HUES64 (cell line): ENCODE measurements around the gene WFIKKN1.

Source experiments
- H3K27ac ChIP-seq: 2 replicates; pipeline ENCODE4 v1.7.0; 2013; ENCODE audit warnings: low read depth, low read length, inconsistent platforms
- H3K27me3 ChIP-seq: 2 replicates; pipeline ENCODE4 v1.6.1; 2013; ENCODE audit warnings: mild to moderate bottlenecking, low read length; ENCODE audit not compliant: insufficient read depth
- H3K36me3 ChIP-seq: 2 replicates; pipeline ENCODE4 v1.6.1; 2013; ENCODE audit warnings: mild to moderate bottlenecking, low read length; ENCODE audit not compliant: insufficient read depth
- H3K4me1 ChIP-seq: 2 replicates; pipeline ENCODE4 v1.6.1; 2013; ENCODE audit warnings: mild to moderate bottlenecking, low read length, moderate library complexity; ENCODE audit not compliant: insufficient read depth
- H3K4me3 ChIP-seq: 2 replicates; pipeline ENCODE4 v1.5.1; 2013; ENCODE audit warnings: mild to moderate bottlenecking, low read length, moderate library complexity
- H3K9ac ChIP-seq: 2 replicates; pipeline ENCODE4 v1.6.1; 2013; ENCODE audit warnings: mild to moderate bottlenecking, low read depth, low read length
- H3K9me3 ChIP-seq: 2 replicates; pipeline ENCODE4 v1.6.1; 2013; ENCODE audit warnings: low read depth, low read length; ENCODE audit not compliant: insufficient read depth
- WGBS: fragments of 150-250, 120-280 bp; methylation state at CpG from one replicate; pipeline ENCODE4 v1.1.7; 2013; ENCODE audit warnings: missing lambda C conversion rate; 5-methylcytosine and 5-hydroxymethylcytosine counted together

WFIKKN1 gene

GRCh38 chr16:632486-633335 lies 1.9 kb downstream of the WFIKKN1 start:
- 95% methylated on average over 67 of the region's 67 CpGs for WGBS
- H3K4me1 ChIP-seq = peaks cover 20% of the 10 kb centered on the region

GRCh38 chr16:633336-634050 lies 2.7 kb downstream of the WFIKKN1 start:
- Histone ChIP-seq H3K9ac (no peak overlapping the region), H3K27me3 (no peaks in the 10 kb centered on the region), H3K4me3 (no peak overlapping the region), H3K36me3 (peaks cover 10% of the 10 kb centered on the region), H3K9me3 (no peaks in the 10 kb centered on the region), H3K4me1 (peaks cover 26% of the 10 kb centered on the region), H3K27ac (no peak overlapping the region)
- 97% methylated on average over 74 of the region's 74 CpGs for WGBS

More at GRCh38 chr16:632486-633335, 1.9 kb downstream of the WFIKKN1 start:
- H3K9ac ChIP-seq = no peak overlapping the region; the same call in 1 of the 2 replicates
- H3K36me3 ChIP-seq = peaks cover 10% of the 10 kb centered on the region
- H3K27me3 ChIP-seq = no peaks in the 10 kb centered on the region
- H3K27ac ChIP-seq = no peak overlapping the region
- no peak overlapping the region for H3K4me3 ChIP-seq
- H3K9me3 ChIP-seq = no peaks in the 10 kb centered on the region

DNA sequence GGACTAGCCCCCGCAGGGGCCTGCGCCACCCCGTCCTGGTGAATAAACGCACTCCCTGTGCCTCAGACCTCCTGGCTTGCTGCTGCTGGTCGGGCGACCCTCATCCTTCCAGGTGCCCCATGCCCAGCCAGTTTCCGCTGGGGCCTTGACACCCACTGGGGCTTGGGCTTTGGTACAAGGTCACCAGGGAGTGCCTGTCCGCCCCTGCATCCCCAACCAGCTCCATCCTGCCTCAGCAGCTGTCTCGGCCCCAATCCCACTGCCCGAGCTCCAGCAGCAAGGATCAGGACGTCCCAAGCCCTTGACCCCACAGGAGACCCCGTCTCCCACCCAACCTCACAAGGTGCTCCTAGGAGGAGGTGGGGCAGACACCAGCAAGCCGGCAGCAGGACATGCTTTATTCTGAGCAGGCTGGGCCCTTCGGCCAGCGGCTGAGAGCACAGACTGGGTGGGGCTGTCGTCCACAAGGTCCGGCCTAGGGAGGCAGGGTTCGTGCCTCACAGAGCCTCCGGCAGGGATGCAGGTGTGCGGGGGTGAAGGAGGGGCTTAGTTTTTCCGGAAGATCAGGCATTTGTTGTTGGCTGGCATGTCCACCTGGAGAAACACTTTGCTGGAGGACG lies 3.4 kb downstream of the WFIKKN1 start:
- Histone ChIP-seq H3K9me3 (no peaks in the 10 kb centered on the region), H3K27me3 (no peaks in the 10 kb centered on the region), H3K4me1 (peaks cover 29% of the 10 kb centered on the region), H3K4me3 (no peak overlapping the region), H3K27ac (no peak overlapping the region), H3K9ac (no peak overlapping the region), H3K36me3 (peaks cover 10% of the 10 kb centered on the region)
- WGBS = 93% methylated on average over 22 of the region's 22 CpGs

DNA sequence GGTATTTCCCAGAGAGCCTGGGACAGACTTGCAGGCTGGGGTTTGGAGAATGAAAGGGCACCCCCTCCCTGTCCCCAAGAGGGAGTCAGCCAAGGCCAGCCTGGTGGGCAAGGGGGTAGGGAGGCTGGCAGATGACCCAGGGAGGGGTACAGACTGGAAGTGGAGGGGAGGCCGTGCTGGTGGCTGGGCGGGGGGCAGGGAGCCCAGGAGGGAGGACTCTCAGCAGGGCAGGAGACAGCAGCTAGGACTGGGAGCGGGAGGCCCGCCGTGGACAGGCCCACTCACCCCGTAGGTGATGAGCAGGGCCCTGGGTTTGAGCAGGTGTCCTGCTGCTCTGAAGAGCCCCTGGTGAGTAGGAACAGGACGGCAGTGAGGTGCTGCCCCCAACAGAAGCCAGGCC lies 4.2 kb downstream of the WFIKKN1 start:
- H3K9ac ChIP-seq = no peak overlapping the region
- H3K27me3 ChIP-seq = no peaks in the 10 kb centered on the region
- H3K9me3 ChIP-seq = no peaks in the 10 kb centered on the region
- peak overlapping the region; percentile 91 for H3K4me3 ChIP-seq
- WGBS = 91% methylated on average over 7 of the region's 7 CpGs
- H3K4me1 ChIP-seq = peaks cover 22% of the 10 kb centered on the region
- peaks cover 10% of the 10 kb centered on the region for H3K36me3 ChIP-seq
- no peak overlapping the region for H3K27ac ChIP-seq

GRCh38 chr16:635573-636205 lies 4.9 kb downstream of the WFIKKN1 start:
- peak overlapping the region; percentile 91 for H3K4me3 ChIP-seq
- no peaks in the 10 kb centered on the region for H3K9me3 ChIP-seq
- peak overlapping the region; percentile 89 for H3K9ac ChIP-seq
- peaks cover 17% of the 10 kb centered on the region for H3K4me1 ChIP-seq
- no peaks in the 10 kb centered on the region for H3K27me3 ChIP-seq
- H3K36me3 ChIP-seq = peaks cover 10% of the 10 kb centered on the region
- WGBS = 9% methylated on average over 55 of the region's 55 CpGs
- H3K27ac ChIP-seq = peak overlapping the region; percentile 49

GRCh38 chr16:636206-637080 lies 5.7 kb downstream of the WFIKKN1 start, which contains the start of gene METTL26:
TSS of gene METTL26 (minus strand) at chr16:636305. CDS start at chr16:636290, 15 bp downstream.
- Histone ChIP-seq H3K27me3 (no peaks in the 10 kb centered on the region), H3K9me3 (no peaks in the 10 kb centered on the region), H3K36me3 (peaks cover 10% of the 10 kb centered on the region), H3K27ac (peak within 1 kb of the TSS; percentile 87), H3K9ac (peak within 1 kb of the TSS; percentile 89), H3K4me1 (peaks cover 17% of the 10 kb centered on the region), H3K4me3 (peak within 1 kb of the TSS; percentile 91)
- under 1% methylated on average over 91 of the region's 91 CpGs for WGBS

DNA sequence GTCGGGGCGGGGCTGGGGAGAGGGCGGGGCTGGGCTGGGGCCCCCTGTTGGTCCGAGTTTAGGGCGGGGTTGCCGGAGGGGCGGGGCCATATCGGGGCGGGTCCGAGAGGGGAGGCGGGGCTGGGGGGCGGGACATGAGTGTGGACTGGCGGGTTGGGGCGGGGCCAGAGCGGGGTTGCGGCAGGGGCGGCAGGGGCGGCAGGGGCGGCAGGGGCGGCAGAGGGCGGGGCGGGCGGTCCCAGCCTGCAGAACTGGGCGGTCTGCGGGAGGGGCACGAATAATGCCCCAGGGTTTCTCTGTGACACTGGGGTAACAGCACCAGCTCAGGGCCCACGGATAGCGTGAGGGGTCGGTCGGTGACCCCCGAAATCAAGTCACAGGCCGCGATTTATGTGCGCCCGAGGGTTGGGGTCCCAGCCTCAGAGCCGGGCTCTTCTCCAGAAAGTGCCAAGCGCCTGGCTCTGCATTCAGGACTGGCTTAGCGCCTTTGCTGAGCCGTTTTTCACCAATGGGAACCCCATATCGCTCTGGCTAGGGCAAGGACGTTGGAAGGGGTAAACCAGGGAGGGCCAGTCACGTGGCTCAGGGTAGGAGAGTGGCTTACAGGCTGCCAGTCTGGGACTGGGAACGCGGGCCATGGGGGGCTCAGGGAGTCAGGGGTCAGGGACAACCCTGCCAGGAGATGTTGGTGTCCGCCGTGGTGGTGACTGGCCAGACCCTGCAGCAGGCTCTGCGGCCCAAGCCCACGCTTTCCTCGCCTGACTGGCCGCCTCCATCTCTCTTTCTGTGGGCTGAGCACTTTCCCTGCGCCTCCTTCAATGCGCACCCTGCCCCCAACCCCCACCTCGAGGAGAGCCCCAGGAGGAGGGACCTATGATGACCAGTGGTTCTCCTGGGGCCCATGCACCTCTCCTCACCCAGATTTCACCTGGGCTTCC lies 6.6 kb downstream of the WFIKKN1 start:
- H3K4me1 ChIP-seq = peaks cover 17% of the 10 kb centered on the region
- H3K9me3 ChIP-seq = no peaks in the 10 kb centered on the region
- H3K9ac ChIP-seq = peak overlapping the region; percentile 78
- peaks cover 10% of the 10 kb centered on the region for H3K36me3 ChIP-seq
- peaks cover 2% of the 10 kb centered on the region for H3K27me3 ChIP-seq
- H3K4me3 ChIP-seq = peak overlapping the region; percentile 91
- 21% methylated on average over 48 of the region's 53 CpGs for WGBS
- H3K27ac ChIP-seq = peak overlapping the region; percentile 87; the same call in 1 of the 2 replicates

DNA sequence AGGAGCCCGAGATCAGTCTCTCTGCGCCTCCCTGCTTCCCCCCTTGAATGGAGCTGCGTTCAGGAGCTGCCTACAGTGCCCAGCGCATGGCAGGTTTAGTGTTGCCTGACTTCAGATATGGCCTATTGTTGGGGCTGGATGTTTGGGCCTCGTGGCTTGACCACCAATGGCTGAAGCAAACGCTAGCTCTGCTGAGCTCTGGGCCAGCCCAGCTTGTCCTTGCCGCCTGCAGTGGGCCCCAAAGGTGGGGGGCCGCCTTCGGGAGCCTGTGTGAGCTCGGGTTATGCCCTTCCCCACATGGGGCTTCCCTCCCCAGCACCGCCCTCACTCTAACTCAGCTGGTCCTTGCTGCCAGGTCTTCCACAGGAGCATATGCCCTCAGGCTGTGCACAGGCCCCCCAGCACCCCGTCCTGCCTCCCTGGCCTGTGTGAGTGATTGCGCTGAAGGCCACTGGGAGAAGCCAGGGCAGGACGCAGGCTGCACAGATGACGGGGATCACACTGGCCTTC lies 7.3 kb downstream of the WFIKKN1 start:
- 77% methylated on average over 15 of the region's 15 CpGs for whole genome bisulfite sequencing
- peak overlapping the region; percentile 35; the same call in 1 of the 2 replicates for H3K27ac ChIP-seq

DNA sequence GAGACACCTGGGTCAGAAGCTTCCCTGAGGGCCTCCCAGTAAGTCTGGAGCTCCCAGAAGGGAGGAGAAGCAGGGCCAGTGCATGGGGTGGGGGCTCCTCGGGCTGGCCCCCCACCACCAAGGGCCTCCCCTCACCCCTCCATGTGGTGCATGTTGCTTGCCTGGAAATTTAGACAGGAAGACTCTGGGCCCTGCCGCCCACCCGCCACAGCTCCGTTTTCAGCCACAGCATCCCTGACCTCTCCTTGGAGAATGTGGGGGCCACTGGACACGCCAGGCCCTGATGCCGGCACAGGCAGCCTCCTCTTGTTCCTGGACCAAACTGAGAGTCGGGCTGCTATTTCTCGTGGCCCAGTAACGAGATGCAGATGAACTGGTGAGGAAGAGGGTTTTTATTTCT lies 8.1 kb downstream of the WFIKKN1 start:
- H3K36me3 ChIP-seq = peaks cover 6% of the 10 kb centered on the region
- peaks cover 13% of the 10 kb centered on the region for H3K27me3 ChIP-seq
- peaks cover 17% of the 10 kb centered on the region for H3K4me1 ChIP-seq
- no peak overlapping the region for H3K4me3 ChIP-seq
- H3K9ac ChIP-seq = no peak overlapping the region
- H3K9me3 ChIP-seq = no peaks in the 10 kb centered on the region
- 90% methylated on average over 8 of the region's 9 CpGs for WGBS
- 0 out of 2 replicates have a peak overlapping the region, but pooled peaks have one; percentile 25 for H3K27ac ChIP-seq

More for the DNA sequence above, 7.3 kb downstream of the WFIKKN1 start:
- H3K36me3 ChIP-seq = peaks cover 10% of the 10 kb centered on the region
- H3K9ac ChIP-seq = peak overlapping the region; percentile 54
- peaks cover 17% of the 10 kb centered on the region for H3K4me1 ChIP-seq
- H3K9me3 ChIP-seq = no peaks in the 10 kb centered on the region
- peak overlapping the region; percentile 45; the same call in 1 of the 2 replicates for H3K4me3 ChIP-seq
- peaks cover 10% of the 10 kb centered on the region for H3K27me3 ChIP-seq
